Renal pelvis (tissue), 4 donors: ENCODE measurements around the gene BCKDHB. TPM values are rescaled to one million over a fixed set of nuclear protein-coding genes. Genes with fewer than 3 reads are reported as not detected.

Experiments used
- DNase-seq: peaks from one replicate; pipeline ENCODE4 v3.0.0-alpha.2; 2013
- polyA plus RNA-seq, 3 donors: library from polyadenylated mRNA; unstranded; fragments of 120-200 nt; gene quantifications; one replicate each; pipeline ENCODE4 v1.2.1, GENCODE V29; 2013; ENCODE audit not compliant: insufficient read length in 3 of 3

Gene BCKDHB
- polyA plus RNA-seq, 3 donors, result 24.2 to 31.6 (median 30.3) TPM

GRCh38 chr6:80316686-80317231 lies 210.3 kb downstream of the BCKDHB start:
- DNase-seq, result no peak

GRCh38 chr6:80319196-80319595 lies 212.7 kb downstream of the BCKDHB start:
- DNase-seq, result no peak

- DNase-seq, result no peak
Observed at GRCh38 chr6:80321011-80321410, 214.5 kb downstream of the BCKDHB start.

- DNase-seq, result no peak
Observed at GRCh38 chr6:80325742-80326141, 219.3 kb downstream of the BCKDHB start.

GRCh38 chr6:80328652-80329051 lies 222.2 kb downstream of the BCKDHB start:
- no peak for DNase-seq

- no peak for DNase-seq
Observed at GRCh38 chr6:80329496-80329895, 223.0 kb downstream of the BCKDHB start.

GRCh38 chr6:80330961-80331360 lies 224.5 kb downstream of the BCKDHB start:
- no peak for DNase-seq

GRCh38 chr6:80331522-80331921 lies 225.1 kb downstream of the BCKDHB start:
- no peak for DNase-seq

- DNase-seq, result no peak
Observed at GRCh38 chr6:80331974-80332373, 225.5 kb downstream of the BCKDHB start.

- DNase-seq, result no peak
Observed at GRCh38 chr6:80333342-80333741, 226.9 kb downstream of the BCKDHB start.

GRCh38 chr6:80335121-80335531 lies 228.7 kb downstream of the BCKDHB start:
- no peak for DNase-seq

GRCh38 chr6:80336911-80337310 lies 230.4 kb downstream of the BCKDHB start:
- DNase-seq, result no peak

GRCh38 chr6:80338201-80338836 lies 231.8 kb downstream of the BCKDHB start:
- peak; percentile 39 for DNase-seq

GRCh38 chr6:80339421-80339820 lies 232.9 kb downstream of the BCKDHB start:
- no peak for DNase-seq

GRCh38 chr6:80340280-80340679 lies 233.8 kb downstream of the BCKDHB start:
- DNase-seq, result no peak

- DNase-seq, result peak; percentile 22
Observed at GRCh38 chr6:80340686-80341085, 234.2 kb downstream of the BCKDHB start.

GRCh38 chr6:80341330-80341729 lies 234.9 kb downstream of the BCKDHB start:
- no peak for DNase-seq

- DNase-seq, result no peak
Observed at GRCh38 chr6:80343511-80343910, 237.0 kb downstream of the BCKDHB start.

GRCh38 chr6:80347101-80347500 lies 240.6 kb downstream of the BCKDHB start:
- DNase-seq, result no peak

GRCh38 chr6:80348263-80348662 lies 241.8 kb downstream of the BCKDHB start:
- no peak for DNase-seq

GRCh38 chr6:80356000-80356399 lies 249.5 kb downstream of the BCKDHB start:
- no peak for DNase-seq

GRCh38 chr6:80356545-80356944 lies 250.1 kb downstream of the BCKDHB start:
- no peak for DNase-seq

GRCh38 chr6:80357081-80357480 lies 250.6 kb downstream of the BCKDHB start:
- DNase-seq, result no peak

GRCh38 chr6:80357674-80358073 lies 251.2 kb downstream of the BCKDHB start:
- no peak for DNase-seq
